ENCODE measurements around the gene OTOG.

The OTOG gene

GRCh38 chr11:17683377-17684161 is 136.5 kb downstream of the OTOG start:
- DNase-seq (ENCODE audit: extremely low spot score): no peak
- CTCF ChIA-PET: no interaction called here
- no peak for TF ChIP-seq SUZ12 (IDR thresholded peaks at IDR 0.05)
- no peak for TF ChIP-seq CTBP1 (IDR thresholded peaks at IDR 0.05; ENCODE audit: borderline replicate concordance)
- TF ChIP-seq FOXM1 (IDR thresholded peaks at IDR 0.05; ENCODE audit: borderline replicate concordance): no peak
- no peak for TF ChIP-seq FOXA1 (IDR thresholded peaks at IDR 0.05)
- no peak for TF ChIP-seq FOXK2 (IDR thresholded peaks at IDR 0.05)
- no peak for TF ChIP-seq L3MBTL2 (conservative IDR thresholded peaks at IDR 0.05)
- TF ChIP-seq PKNOX1 (IDR thresholded peaks at IDR 0.05): no peak
- TF ChIP-seq SP1 (IDR thresholded peaks at IDR 0.05): no peak
- no peak for TF ChIP-seq ELF4 (IDR thresholded peaks at IDR 0.05)
- POLR2A ChIA-PET: no interaction called here

- TF ChIP-seq SP1 (IDR thresholded peaks at IDR 0.05) (no peak), SUZ12 (IDR thresholded peaks at IDR 0.05) (no peak)
- ChIA-PET POLR2A (no interaction called here), CTCF (no interaction called here)
- no peak for DNase-seq (ENCODE audit: extremely low spot score)
Measured at GRCh38 chr11:17684550-17684949, 137.5 kb downstream of the OTOG start.

- ChIA-PET POLR2A (no interaction called here), CTCF (no interaction called here)
- DNase-seq (ENCODE audit: extremely low spot score): no peak
- peak; percentile 41; the same call in 1 of the 2 replicates for TF ChIP-seq ZNF384 (IDR thresholded peaks at IDR 0.05)
- TF ChIP-seq FOXM1 (IDR thresholded peaks at IDR 0.05; ENCODE audit: borderline replicate concordance): no peak
- TF ChIP-seq PKNOX1 (IDR thresholded peaks at IDR 0.05): peak; percentile 23; the same call in 1 of the 2 replicates
Measured at GRCh38 chr11:17686231-17686980, 139.3 kb downstream of the OTOG start.

- POLR2A ChIA-PET: no interaction called here
- TF ChIP-seq FOXA1 (IDR thresholded peaks at IDR 0.05): no peak
- no peak for TF ChIP-seq ARNT (IDR thresholded peaks at IDR 0.05)
- no peak for TF ChIP-seq NFRKB (IDR thresholded peaks at IDR 0.05)
- TF ChIP-seq BHLHE40 (IDR thresholded peaks at IDR 0.05; ENCODE audit: borderline replicate concordance): no peak
- TF ChIP-seq LEF1 (IDR thresholded peaks at IDR 0.05; ENCODE audit: borderline replicate concordance): no peak
- no peak for TF ChIP-seq ELF4 (IDR thresholded peaks at IDR 0.05)
- CTCF ChIA-PET: no interaction called here
- no peak for DNase-seq (ENCODE audit: extremely low spot score)
Measured at GRCh38 chr11:17687946-17688670, 141.0 kb downstream of the OTOG start.

GRCh38 chr11:17691550-17691949 is 144.5 kb downstream of the OTOG start:
- POLR2A ChIA-PET: no interaction called here
- no peak for TF ChIP-seq HDGF (IDR thresholded peaks at IDR 0.05; ENCODE audit: borderline replicate concordance)
- no peak for TF ChIP-seq PKNOX1 (IDR thresholded peaks at IDR 0.05)
- no peak for TF ChIP-seq FOXA1 (IDR thresholded peaks at IDR 0.05)
- TF ChIP-seq LEF1 (IDR thresholded peaks at IDR 0.05; ENCODE audit: borderline replicate concordance): no peak
- TF ChIP-seq BHLHE40 (IDR thresholded peaks at IDR 0.05; ENCODE audit: borderline replicate concordance): no peak
- no peak for TF ChIP-seq TARDBP (IDR thresholded peaks at IDR 0.05)
- no peak for TF ChIP-seq FOXK2 (IDR thresholded peaks at IDR 0.05)
- TF ChIP-seq ARNT (IDR thresholded peaks at IDR 0.05): no peak
- no peak for TF ChIP-seq ELF4 (IDR thresholded peaks at IDR 0.05)
- no peak for TF ChIP-seq SP1 (IDR thresholded peaks at IDR 0.05)
- TF ChIP-seq FOXM1 (IDR thresholded peaks at IDR 0.05; ENCODE audit: borderline replicate concordance): no peak
- no peak for TF ChIP-seq NFRKB (IDR thresholded peaks at IDR 0.05)
- CTCF ChIA-PET: no interaction called here
- no peak for DNase-seq (ENCODE audit: extremely low spot score)

GRCh38 chr11:17691976-17692375 is 144.9 kb downstream of the OTOG start:
- no peak for DNase-seq (ENCODE audit: extremely low spot score)
- TF ChIP-seq TARDBP (IDR thresholded peaks at IDR 0.05) (no peak), SP1 (IDR thresholded peaks at IDR 0.05) (no peak), FOXK2 (IDR thresholded peaks at IDR 0.05) (no peak), ARNT (IDR thresholded peaks at IDR 0.05) (no peak), BHLHE40 (IDR thresholded peaks at IDR 0.05; ENCODE audit: borderline replicate concordance) (no peak), FOXM1 (IDR thresholded peaks at IDR 0.05; ENCODE audit: borderline replicate concordance) (no peak)
- ChIA-PET CTCF (no interaction called here), POLR2A (no interaction called here)

Measured in HEK293T (cell line).